ENCODE results near the gene QRSL1.

GRCh38 chr6:106599440-106599839, 29.9 kb upstream of the QRSL1 start:
- TF ChIP-seq, protein P1, sequence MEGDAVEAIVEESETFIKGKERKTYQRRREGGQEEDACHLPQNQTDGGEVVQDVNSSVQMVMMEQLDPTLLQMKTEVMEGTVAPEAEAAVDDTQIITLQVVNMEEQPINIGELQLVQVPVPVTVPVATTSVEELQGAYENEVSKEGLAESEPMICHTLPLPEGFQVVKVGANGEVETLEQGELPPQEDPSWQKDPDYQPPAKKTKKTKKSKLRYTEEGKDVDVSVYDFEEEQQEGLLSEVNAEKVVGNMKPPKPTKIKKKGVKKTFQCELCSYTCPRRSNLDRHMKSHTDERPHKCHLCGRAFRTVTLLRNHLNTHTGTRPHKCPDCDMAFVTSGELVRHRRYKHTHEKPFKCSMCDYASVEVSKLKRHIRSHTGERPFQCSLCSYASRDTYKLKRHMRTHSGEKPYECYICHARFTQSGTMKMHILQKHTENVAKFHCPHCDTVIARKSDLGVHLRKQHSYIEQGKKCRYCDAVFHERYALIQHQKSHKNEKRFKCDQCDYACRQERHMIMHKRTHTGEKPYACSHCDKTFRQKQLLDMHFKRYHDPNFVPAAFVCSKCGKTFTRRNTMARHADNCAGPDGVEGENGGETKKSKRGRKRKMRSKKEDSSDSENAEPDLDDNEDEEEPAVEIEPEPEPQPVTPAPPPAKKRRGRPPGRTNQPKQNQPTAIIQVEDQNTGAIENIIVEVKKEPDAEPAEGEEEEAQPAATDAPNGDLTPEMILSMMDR (IDR thresholded peaks at IDR 0.05), result no peak
- no peak for TF ChIP-seq POLR2A (IDR thresholded peaks at IDR 0.05)
